K562 (cell line): Measurements from ENCODE around the gene SMCHD1. TPM values are rescaled to one million over a fixed set of nuclear protein-coding genes. Genes with fewer than 3 reads are reported as not detected.

Experiments
- BRD9 ChIP-seq: fragments of 450-650 bp; IDR thresholded peaks from 2 replicates; pipeline ENCODE4 v1.6.1; 2018; ENCODE audit warnings: low read depth; ENCODE audit not compliant: partially characterized antibody
- E2F8 ChIP-seq: fragments of 450-650 bp; IDR thresholded peaks from 2 replicates; pipeline ENCODE4 v1.7.1; 2018; ENCODE audit warnings: mild to moderate bottlenecking, low read depth; ENCODE audit not compliant: partially characterized antibody
- FOSL1 ChIP-seq: fragments of 200-800 bp; sonication (Bioruptor generic); conservative IDR thresholded peaks from 2 replicates; pipeline ENCODE4 v1.6.1; 2016; ENCODE audit warnings: missing genetic modification characterization, missing compliant biosample characterization
- HINFP ChIP-seq: fragments of 450-650 bp; conservative IDR thresholded peaks from 2 replicates; pipeline ENCODE4 v1.6.1; 2016; ENCODE audit warnings: missing genetic modification characterization, low read depth, mild to moderate bottlenecking, control low read depth, missing compliant biosample characterization
- MAFF ChIP-seq: IDR thresholded peaks from 2 replicates; pipeline ENCODE4 v1.6.1; 2012; ENCODE audit warnings: low read length, improper control_type of control experiment
- NONO ChIP-seq, 2 experiments: fragments of 200-400 bp in 1 of 2; fragments of 450-650 bp in 1 of 2; formaldehyde crosslinking in 1 of 2; IDR thresholded peaks; 2 replicates each; pipeline ENCODE4 v1.6.1; 2017; ENCODE audit warnings: low read depth in 2 of 2, mild to moderate bottlenecking in 2 of 2, moderate library complexity in 2 of 2, low read length in 1 of 2
- TEAD4 ChIP-seq, 2 experiments: sonication (generic) in 1 of 2; formaldehyde crosslinking in 1 of 2; IDR thresholded peaks; 2 replicates each; pipeline versions ENCODE4 v1.6.1 to v1.8.0; 2012 to 2022; ENCODE audit warnings: borderline replicate concordance in 1 of 2, inconsistent platforms in 1 of 2, low read length in 1 of 2, mild to moderate bottlenecking in 1 of 2, missing genetic modification reagents in 1 of 2
- TFAM ChIP-seq: fragments of 250-450 bp; sonication (Bioruptor Pico); conservative IDR thresholded peaks from 2 replicates; pipeline ENCODE4 v1.5.0; 2021; ENCODE audit warnings: mild to moderate bottlenecking, moderate library complexity
- U2AF1 ChIP-seq: fragments of 200-400 bp; formaldehyde crosslinking; optimal IDR thresholded peaks from 2 replicates; pipeline ENCODE3; 2017; ENCODE audit warnings: mild to moderate bottlenecking, low read depth, low read length, moderate library complexity
- polyA plus RNA-seq, 8 experiments: library from polyadenylated mRNA; depleted of rRNA in 4 of 8; stranded (reverse) in 5 of 8; unstranded in 3 of 8; fragments of >200 nt; fragmentation: Nextera tagmentation in 2 of 8; fragmentation: Illumina TruSeq in 1 of 8; extraction: Ambion mirVana in 2 of 8; extraction: Trizol in 1 of 8; gene quantifications; 2 replicates each; pipeline versions ENCODE4 v1.2.1 to v1.2.3, GENCODE V29; 2011 to 2014; ENCODE audit warnings: inconsistent platforms in 1 of 8, missing spikeins in 1 of 8
- total RNA-seq, 7 experiments: library from RNA; depleted of rRNA in 6 of 7; stranded (reverse); fragments of >200 nt in 6 of 7; fragmentation: Illumina TruSeq in 2 of 7; extraction: Trizol in 2 of 7; gene quantifications; 2 replicates each; pipeline versions ENCODE4 v1.2.1 to v1.2.3, GENCODE V29; 2011 to 2021; ENCODE audit warnings: low replicate concordance in 1 of 7
- TF ChIP-seq, protein P1 (sequence below): sonication (generic); IDR thresholded peaks from 2 replicates; pipeline ENCODE4 v1.6.1; 2016

SMCHD1 gene
- total and polyA plus RNA-seq, 9 of the 15 experiments (the other 6 are each of a cell fraction or from before 2014, with no cell fraction given), result 6.3 to 144 (median 72.7) TPM

DNA sequence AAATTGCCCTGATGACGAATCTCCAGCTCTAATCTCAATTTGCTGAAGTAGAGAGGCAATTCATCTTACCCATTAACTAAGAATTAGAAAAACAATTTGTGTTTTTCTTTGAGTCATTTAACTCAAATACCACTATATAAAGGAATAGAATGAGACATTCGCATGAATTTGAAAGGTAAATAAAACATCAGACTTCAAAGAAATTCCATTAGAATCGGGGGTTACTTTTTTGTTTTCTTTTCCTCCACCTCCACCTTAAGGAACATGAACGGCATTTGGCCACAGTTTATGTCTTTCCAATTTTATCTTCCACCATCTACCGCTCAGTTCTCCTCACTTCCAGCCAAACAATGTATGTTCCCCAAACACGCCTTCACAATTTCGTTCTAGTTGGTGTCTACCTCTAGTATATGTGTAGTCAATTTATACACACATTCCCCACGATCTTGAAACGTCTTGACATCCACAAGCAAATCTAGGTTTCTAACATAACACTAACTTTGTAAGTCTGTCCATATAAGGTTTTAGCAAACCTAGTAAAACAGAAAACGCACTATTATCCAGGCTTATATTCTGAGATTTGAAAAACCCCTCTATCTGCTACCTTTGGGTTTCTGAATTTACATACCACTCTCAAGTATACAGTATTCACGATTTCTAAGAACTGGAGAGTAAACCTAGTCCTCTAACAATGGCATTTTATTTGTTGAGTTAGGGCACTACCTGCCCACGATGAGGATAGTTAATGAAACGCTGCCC lies 1.2 kb upstream of the SMCHD1 start (continued):
- TF ChIP-seq, protein P1, sequence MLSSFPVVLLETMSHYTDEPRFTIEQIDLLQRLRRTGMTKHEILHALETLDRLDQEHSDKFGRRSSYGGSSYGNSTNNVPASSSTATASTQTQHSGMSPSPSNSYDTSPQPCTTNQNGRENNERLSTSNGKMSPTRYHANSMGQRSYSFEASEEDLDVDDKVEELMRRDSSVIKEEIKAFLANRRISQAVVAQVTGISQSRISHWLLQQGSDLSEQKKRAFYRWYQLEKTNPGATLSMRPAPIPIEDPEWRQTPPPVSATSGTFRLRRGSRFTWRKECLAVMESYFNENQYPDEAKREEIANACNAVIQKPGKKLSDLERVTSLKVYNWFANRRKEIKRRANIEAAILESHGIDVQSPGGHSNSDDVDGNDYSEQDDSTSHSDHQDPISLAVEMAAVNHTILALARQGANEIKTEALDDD, result peak; percentile 37; the same call in 1 of the 2 replicates
- TF ChIP-seq FOSL1 (tag) (peak; percentile 55), BRD9 (peak; percentile 7), U2AF1 (no peak), NONO (IDR thresholded peaks at IDR 0.05; ENCODE audit: low read depth in 2 of 2, low read length in 1 of 2) (no peak), HINFP (tag) (0 out of 2 replicates have a peak, but pooled peaks have one; percentile 21), TFAM (CRISPR knock-in tag) (no peak), TEAD4 (IDR thresholded peaks at IDR 0.05; ENCODE audit: low read length) (0 out of 2 replicates have a peak, but pooled peaks have one; percentile 6), TEAD4 (CRISPR knock-in tag; IDR thresholded peaks at IDR 0.05; ENCODE audit: borderline replicate concordance) (no peak), MAFF (no peak), E2F8 (no peak)
